ENCODE data around the gene WDR43. TPM values are rescaled to one million over a fixed set of nuclear protein-coding genes. Genes with fewer than 3 reads are reported as not detected.
A peak's percentile ranks its signal among the peaks of the same experiment; 100 is the strongest.

WDR43 gene
- total and polyA plus RNA-seq, 8 donors, result 9.7 to 73.2 (median 18.6) TPM

- Histone ChIP-seq H3K27me3 (peaks cover 0 to 3% (median 0%) of the 10 kb centered on the region in 3 donors), H3K4me3 (no peak overlapping the region), H3K36me3 (no peaks in the 10 kb centered on the region), H3K27ac (no peak overlapping the region), H3K4me1 (peaks cover 9 to 37% (median 23%) of the 10 kb centered on the region in 4 donors), H3K9me3 (no peaks in the 10 kb centered on the region)
- intact Hi-C loops (cut with DNase I; ENCODE audit: low total_unique reads), result no loop called here
- peak; percentile 57 to 91 for DNase-seq
- WGBS, 5 donors, result 38 to 51% (median 46%) methylated on average over 5 to 6 of the region's 6 CpGs
- TF ChIP-seq EP300 (IDR thresholded peaks at IDR 0.05) (no peak), POLR2A (IDR thresholded peaks at IDR 0.05) (no peak), POLR2AphosphoS5 (IDR thresholded peaks at IDR 0.05) (no peak), CTCF (IDR thresholded peaks at IDR 0.05) (no peak)
Observed at GRCh38 chr2:28993206-28993960, 98.9 kb downstream of the WDR43 start.

GRCh38 chr2:28994074-28994473 lies 99.6 kb downstream of the WDR43 start:
- peaks cover 9 to 37% (median 23%) of the 10 kb centered on the region in 4 donors for H3K4me1 ChIP-seq

GRCh38 chr2:28994679-28995078 lies 100.2 kb downstream of the WDR43 start:
- no peak for DNase-seq
- Histone ChIP-seq H3K27me3 (peaks cover 0 to 3% (median 0%) of the 10 kb centered on the region in 3 donors), H3K4me1 (peaks cover 9 to 37% (median 20%) of the 10 kb centered on the region in 4 donors), H3K27ac (no peak overlapping the region), H3K9me3 (no peaks in the 10 kb centered on the region), H3K36me3 (no peaks in the 10 kb centered on the region), H3K4me3 (no peak overlapping the region)
- TF ChIP-seq POLR2A (IDR thresholded peaks at IDR 0.05) (no peak), EP300 (IDR thresholded peaks at IDR 0.05) (no peak), POLR2AphosphoS5 (IDR thresholded peaks at IDR 0.05) (no peak), CTCF (IDR thresholded peaks at IDR 0.05) (no peak)
- WGBS, 5 donors, result 78 to 93% (median 82%) methylated on average over 7 of the region's 7 CpGs
- intact Hi-C loops (cut with DNase I; ENCODE audit: low total_unique reads), result no loop called here

More at GRCh38 chr2:28994074-28994473, 99.6 kb downstream of the WDR43 start:
- WGBS, 5 donors, result 88 to 95% (median 89%) methylated on average over 10 of the region's 10 CpGs
- DNase-seq, result no peak
- Histone ChIP-seq H3K27me3 (peaks cover 0 to 3% (median 0%) of the 10 kb centered on the region in 3 donors), H3K4me3 (no peak overlapping the region), H3K36me3 (no peaks in the 10 kb centered on the region), H3K9me3 (no peaks in the 10 kb centered on the region), H3K27ac (no peak overlapping the region)
- intact Hi-C loops (cut with DNase I; ENCODE audit: low total_unique reads), result no loop called here
- TF ChIP-seq POLR2A (IDR thresholded peaks at IDR 0.05) (no peak), CTCF (IDR thresholded peaks at IDR 0.05) (no peak)

- H3K4me1 ChIP-seq, result peaks cover 5 to 26% (median 13%) of the 10 kb centered on the region in 4 donors
- H3K27ac ChIP-seq, result no peak overlapping the region
- no peaks in the 10 kb centered on the region for H3K9me3 ChIP-seq
- 74 to 85% (median 79%) methylated on average over 6 of the region's 6 CpGs for WGBS, 5 donors
- DNase-seq, result no peak
- peaks cover 0 to 3% (median 0%) of the 10 kb centered on the region in 3 donors for H3K27me3 ChIP-seq
- TF ChIP-seq CTCF (IDR thresholded peaks at IDR 0.05) (no peak), POLR2A (IDR thresholded peaks at IDR 0.05) (no peak), EP300 (IDR thresholded peaks at IDR 0.05) (no peak), POLR2AphosphoS5 (IDR thresholded peaks at IDR 0.05) (no peak)
- intact Hi-C loops (cut with DNase I; ENCODE audit: low total_unique reads), result no loop called here
- no peaks in the 10 kb centered on the region for H3K36me3 ChIP-seq
- H3K4me3 ChIP-seq, result no peak overlapping the region
Observed at GRCh38 chr2:28995765-28996750, 101.6 kb downstream of the WDR43 start.

Measured in stomach (tissue), 9 donors.